Measurements from ENCODE around the gene TBC1D22A.

Gene TBC1D22A

DNA sequence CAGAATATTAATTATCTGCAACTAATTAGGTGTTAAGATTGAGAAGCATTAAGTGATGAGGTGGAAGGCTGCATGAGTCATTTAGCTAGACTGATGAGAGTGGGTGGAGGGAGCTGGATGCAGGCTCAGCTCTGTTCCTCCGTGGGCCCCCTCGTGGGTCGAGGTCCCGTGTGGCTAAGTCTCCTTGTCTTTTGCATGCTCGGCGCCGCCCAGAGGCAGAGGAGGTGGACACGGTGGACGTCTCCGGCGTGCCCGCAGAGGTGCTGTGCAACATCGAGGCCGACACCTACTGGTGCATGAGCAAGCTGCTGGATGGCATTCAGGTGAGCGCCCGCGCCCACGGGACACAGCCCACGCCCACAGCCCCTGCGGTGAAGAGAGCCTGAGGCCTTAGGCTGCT is 211.6 kb downstream of the TBC1D22A start:
- Histone ChIP-seq H4K20me1 (ENCODE audit: insufficient read depth, low read length) (peaks cover 91% of the 10 kb centered on the region), H3K27ac (ENCODE audit: low read length) (no peak overlapping the region), H3K36me3 (replicated peaks; ENCODE audit: low read depth, low read length) (peaks cover 70% of the 10 kb centered on the region), H3K9ac (ENCODE audit: low read length) (no peak overlapping the region), H3K4me2 (ENCODE audit: low read length) (no peak overlapping the region), H2AFZ (ENCODE audit: low read depth, low read length) (no peak overlapping the region), H3K4me3 (ENCODE audit: low read length) (no peak overlapping the region), H3K27me3 (ENCODE audit: low read depth, low read length) (no peaks in the 10 kb centered on the region), H3K9me3 (ENCODE audit: insufficient read depth, low read length) (no peaks in the 10 kb centered on the region), H3K4me1 (ENCODE audit: low read length) (peaks cover 11% of the 10 kb centered on the region), H3K79me2 (ENCODE audit: low read length) (peaks cover 20% of the 10 kb centered on the region)
- no peak for TF ChIP-seq EZH2phosphoT487 (IDR thresholded peaks at IDR 0.05; ENCODE audit: low read depth)
- TF ChIP-seq, protein P1, sequence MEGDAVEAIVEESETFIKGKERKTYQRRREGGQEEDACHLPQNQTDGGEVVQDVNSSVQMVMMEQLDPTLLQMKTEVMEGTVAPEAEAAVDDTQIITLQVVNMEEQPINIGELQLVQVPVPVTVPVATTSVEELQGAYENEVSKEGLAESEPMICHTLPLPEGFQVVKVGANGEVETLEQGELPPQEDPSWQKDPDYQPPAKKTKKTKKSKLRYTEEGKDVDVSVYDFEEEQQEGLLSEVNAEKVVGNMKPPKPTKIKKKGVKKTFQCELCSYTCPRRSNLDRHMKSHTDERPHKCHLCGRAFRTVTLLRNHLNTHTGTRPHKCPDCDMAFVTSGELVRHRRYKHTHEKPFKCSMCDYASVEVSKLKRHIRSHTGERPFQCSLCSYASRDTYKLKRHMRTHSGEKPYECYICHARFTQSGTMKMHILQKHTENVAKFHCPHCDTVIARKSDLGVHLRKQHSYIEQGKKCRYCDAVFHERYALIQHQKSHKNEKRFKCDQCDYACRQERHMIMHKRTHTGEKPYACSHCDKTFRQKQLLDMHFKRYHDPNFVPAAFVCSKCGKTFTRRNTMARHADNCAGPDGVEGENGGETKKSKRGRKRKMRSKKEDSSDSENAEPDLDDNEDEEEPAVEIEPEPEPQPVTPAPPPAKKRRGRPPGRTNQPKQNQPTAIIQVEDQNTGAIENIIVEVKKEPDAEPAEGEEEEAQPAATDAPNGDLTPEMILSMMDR (IDR thresholded peaks at IDR 0.05; ENCODE audit: low read depth, low read length), result no peak

DNA sequence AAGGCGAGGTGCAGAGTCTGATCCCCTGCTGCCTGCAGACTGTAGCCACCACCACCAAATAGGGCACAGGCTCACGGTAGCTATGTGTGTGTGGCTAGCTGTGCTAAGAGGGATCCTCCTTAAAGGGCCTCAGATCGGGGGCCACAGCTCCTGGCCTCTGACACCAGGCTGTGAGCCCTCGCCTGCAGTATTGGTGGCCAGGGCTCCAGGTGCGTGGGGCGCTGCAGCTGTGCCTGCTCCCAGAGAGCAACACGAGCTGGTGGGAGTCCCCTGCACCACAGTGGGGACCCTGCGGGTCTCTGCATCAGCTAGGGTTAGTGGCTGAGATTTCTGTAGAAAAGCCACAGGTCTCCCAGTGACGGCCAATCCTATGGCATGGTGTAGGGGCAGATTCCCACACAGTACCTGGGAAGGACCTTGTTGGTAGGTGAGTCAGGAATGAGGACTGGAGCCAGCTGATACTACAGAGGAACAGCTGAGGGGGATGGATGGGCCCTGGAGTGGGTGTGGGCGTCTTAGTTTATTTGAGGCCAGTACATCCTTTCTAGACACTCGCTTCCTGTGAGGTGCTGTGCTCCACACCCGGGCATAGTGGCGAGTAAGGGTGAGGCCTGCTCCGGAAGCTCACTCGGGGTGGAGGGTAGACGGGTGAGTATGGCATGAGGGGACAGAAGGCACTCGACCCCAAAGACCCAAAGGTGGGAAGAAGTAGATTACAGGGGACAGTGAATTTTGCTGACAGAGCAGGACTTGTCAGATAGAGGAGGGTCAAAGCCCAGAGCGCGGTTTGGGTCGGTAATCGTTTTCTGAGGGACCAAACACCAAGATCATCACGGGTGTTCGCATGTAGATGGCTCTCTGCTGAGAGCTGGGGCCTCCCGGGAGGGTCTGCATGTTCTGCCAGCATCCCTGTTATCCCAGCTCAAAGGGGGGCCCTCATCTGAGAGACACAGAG is 212.5 kb downstream of the TBC1D22A start:
- H3K4me3 ChIP-seq (ENCODE audit: low read length), result no peak overlapping the region
- no peak overlapping the region for H3K4me2 ChIP-seq (ENCODE audit: low read length)
- no peak overlapping the region for H3K9ac ChIP-seq (ENCODE audit: low read length)
- no peak overlapping the region for H3K27ac ChIP-seq (ENCODE audit: low read length)
- H4K20me1 ChIP-seq (ENCODE audit: insufficient read depth, low read length), result peaks cover 90% of the 10 kb centered on the region
- no peaks in the 10 kb centered on the region for H3K9me3 ChIP-seq (ENCODE audit: insufficient read depth, low read length)
- H3K27me3 ChIP-seq (ENCODE audit: low read depth, low read length), result no peaks in the 10 kb centered on the region
- peaks cover 14% of the 10 kb centered on the region for H3K79me2 ChIP-seq (ENCODE audit: low read length)
- TF ChIP-seq, protein P1 (IDR thresholded peaks at IDR 0.05; ENCODE audit: low read depth, low read length), result no peak
- TF ChIP-seq EZH2phosphoT487 (IDR thresholded peaks at IDR 0.05; ENCODE audit: low read depth), result no peak
- no peak overlapping the region for H2AFZ ChIP-seq (ENCODE audit: low read depth, low read length)
- peaks cover 78% of the 10 kb centered on the region for H3K36me3 ChIP-seq (replicated peaks; ENCODE audit: low read depth, low read length)
- H3K4me1 ChIP-seq (ENCODE audit: low read length), result peaks cover 3% of the 10 kb centered on the region

DNA sequence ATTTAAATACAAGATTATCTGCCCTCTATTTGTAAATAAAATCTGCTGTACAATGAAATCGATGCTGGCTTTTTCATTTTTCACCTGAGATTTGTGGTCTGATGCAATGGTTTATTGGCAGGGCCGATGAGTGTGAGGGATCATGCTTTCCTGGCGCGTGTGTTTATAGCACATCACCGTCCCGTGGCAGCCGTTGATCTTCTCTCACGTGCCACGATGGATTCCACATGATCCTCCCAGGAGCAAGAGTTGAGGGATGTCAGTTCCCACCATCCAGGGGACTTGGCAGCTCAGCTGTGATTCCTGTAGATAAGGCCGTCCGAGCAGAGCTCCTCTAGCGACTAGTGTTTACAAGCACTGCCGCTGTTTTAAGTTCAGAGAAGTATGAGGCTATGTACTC is 213.7 kb downstream of the TBC1D22A start:
- Histone ChIP-seq H3K36me3 (replicated peaks; ENCODE audit: low read depth, low read length) (peaks cover 84% of the 10 kb centered on the region), H3K4me1 (ENCODE audit: low read length) (no peaks in the 10 kb centered on the region), H3K4me2 (ENCODE audit: low read length) (no peak overlapping the region), H3K9me3 (ENCODE audit: insufficient read depth, low read length) (no peaks in the 10 kb centered on the region), H3K27me3 (ENCODE audit: low read depth, low read length) (no peaks in the 10 kb centered on the region), H3K9ac (ENCODE audit: low read length) (no peak overlapping the region), H3K79me2 (ENCODE audit: low read length) (peaks cover 2% of the 10 kb centered on the region; the same call in 1 of the 2 replicates), H3K27ac (ENCODE audit: low read length) (no peak overlapping the region), H4K20me1 (ENCODE audit: insufficient read depth, low read length) (peaks cover 83% of the 10 kb centered on the region), H3K4me3 (ENCODE audit: low read length) (no peak overlapping the region), H2AFZ (ENCODE audit: low read depth, low read length) (no peak overlapping the region)
- TF ChIP-seq, protein P1 (IDR thresholded peaks at IDR 0.05; ENCODE audit: low read depth, low read length), result no peak
- no peak for TF ChIP-seq EZH2phosphoT487 (IDR thresholded peaks at IDR 0.05; ENCODE audit: low read depth)

DNA sequence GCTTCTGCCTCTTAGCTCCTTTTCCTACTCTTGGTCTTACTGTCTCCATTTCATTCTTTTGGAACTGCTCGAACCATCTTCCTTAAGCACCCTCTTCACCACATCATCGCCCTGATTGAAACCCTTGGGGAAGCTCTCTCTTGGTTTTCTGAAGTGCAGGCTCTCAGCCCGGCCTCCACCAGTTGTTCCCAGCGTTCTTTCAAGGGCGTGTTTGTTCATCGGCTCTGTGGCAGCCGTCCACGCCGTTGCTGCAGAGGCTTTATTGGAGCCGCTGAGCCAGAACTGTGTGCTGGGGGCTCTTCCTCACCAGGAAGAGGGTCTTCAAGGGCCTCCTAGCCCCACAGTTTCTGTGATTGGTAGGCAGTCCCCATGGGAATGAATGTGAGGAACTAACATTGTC is 214.1 kb downstream of the TBC1D22A start:
- Histone ChIP-seq H3K27me3 (ENCODE audit: low read depth, low read length) (no peaks in the 10 kb centered on the region), H2AFZ (ENCODE audit: low read depth, low read length) (no peak overlapping the region), H3K4me1 (ENCODE audit: low read length) (no peaks in the 10 kb centered on the region), H3K9ac (ENCODE audit: low read length) (no peak overlapping the region), H3K27ac (ENCODE audit: low read length) (no peak overlapping the region), H3K79me2 (ENCODE audit: low read length) (no peaks in the 10 kb centered on the region; the same call in 1 of the 2 replicates), H3K4me2 (ENCODE audit: low read length) (no peak overlapping the region), H3K36me3 (replicated peaks; ENCODE audit: low read depth, low read length) (peaks cover 81% of the 10 kb centered on the region), H3K9me3 (ENCODE audit: insufficient read depth, low read length) (no peaks in the 10 kb centered on the region), H4K20me1 (ENCODE audit: insufficient read depth, low read length) (peaks cover 83% of the 10 kb centered on the region), H3K4me3 (ENCODE audit: low read length) (no peak overlapping the region)
- no peak for TF ChIP-seq EZH2phosphoT487 (IDR thresholded peaks at IDR 0.05; ENCODE audit: low read depth)
- TF ChIP-seq, protein P1 (IDR thresholded peaks at IDR 0.05; ENCODE audit: low read depth, low read length), result no peak

Data from OCI-LY3 (cell line).